Fibroblast of upper back skin (primary cell): ENCODE data around the gene APMAP.
"Not testable (repeated sequence)": the region's sequence is repeated elsewhere in the genome, so short reads cannot be mapped to it uniquely, and the experiment has no call there.

Experiments used
- DNase-seq: peaks from one replicate; pipeline ENCODE4 v3.0.0-alpha.2; 2013

Gene APMAP

GRCh38 chr20:24950128-24950835, 42.3 kb downstream of the APMAP start:
- DNase-seq = no peak

- DNase-seq = no peak
Measured at GRCh38 chr20:24949756-24950127, 42.8 kb downstream of the APMAP start.

GRCh38 chr20:24948939-24949679, 43.4 kb downstream of the APMAP start, which contains the start of gene CST7:
Gene CST7, plus strand, starts transcription at chr20:24949269. Its CDS starts 237 bp downstream, at chr20:24949506.
- peak; percentile 40 for DNase-seq

- DNase-seq = not testable (repeated sequence)
Measured at GRCh38 chr20:24948396-24948938, 44.1 kb downstream of the APMAP start.

- not testable (repeated sequence) for DNase-seq
Measured at GRCh38 chr20:24946376-24946775, 46.2 kb downstream of the APMAP start.

GRCh38 chr20:24943731-24944130, 48.8 kb downstream of the APMAP start:
- DNase-seq = no peak

- no peak for DNase-seq
Measured at GRCh38 chr20:24943196-24943595, 49.4 kb downstream of the APMAP start.

GRCh38 chr20:24942679-24943078, 49.9 kb downstream of the APMAP start:
- DNase-seq = no peak

- DNase-seq = no peak
Measured at GRCh38 chr20:24939036-24939435, 53.5 kb downstream of the APMAP start.

- no peak for DNase-seq
Measured at GRCh38 chr20:24938498-24938897, 54.1 kb downstream of the APMAP start.

- no peak for DNase-seq
Measured at GRCh38 chr20:24937579-24937978, 55.0 kb downstream of the APMAP start.

GRCh38 chr20:24936526-24937407, 55.8 kb downstream of the APMAP start:
- DNase-seq = no peak

GRCh38 chr20:24935766-24936525, 56.6 kb downstream of the APMAP start:
- no peak for DNase-seq

- DNase-seq = no peak
Measured at GRCh38 chr20:24935140-24935539, 57.4 kb downstream of the APMAP start.

- no peak for DNase-seq
Measured at GRCh38 chr20:24934716-24935115, 57.8 kb downstream of the APMAP start.

GRCh38 chr20:24934101-24934661, 58.4 kb downstream of the APMAP start:
- no peak for DNase-seq

GRCh38 chr20:24933266-24933908, 59.2 kb downstream of the APMAP start:
- DNase-seq = no peak

- DNase-seq = peak; percentile 3
Measured at GRCh38 chr20:24931893-24932292, 60.7 kb downstream of the APMAP start.

- DNase-seq = not testable (repeated sequence)
Measured at GRCh38 chr20:24930724-24931688, 61.5 kb downstream of the APMAP start.
